Hepatocyte (in vitro differentiated cells): ENCODE data around the gene ERC2. TPM values are rescaled to one million over a fixed set of nuclear protein-coding genes. Genes with fewer than 3 reads are reported as not detected.

Experiments used
- DNase-seq: peaks from one replicate; pipeline ENCODE4 v3.0.0-alpha.2; 2016; ENCODE audit warnings: low spot score
- H2AFZ ChIP-seq: fragments of 200-600 bp; sonication (generic); 2 replicates; pipeline ENCODE4 v1.6.0; 2016; ENCODE audit warnings: antibody characterized with exemption, mild to moderate bottlenecking
- H3K27ac ChIP-seq: fragments of 200-600 bp; sonication (generic); 2 replicates; pipeline ENCODE4 v1.5.1; 2016; ENCODE audit warnings: mild to moderate bottlenecking
- H3K27me3 ChIP-seq: fragments of 200-600 bp; sonication (generic); 2 replicates; pipeline ENCODE4 v1.6.1; 2016
- H3K36me3 ChIP-seq: fragments of 200-600 bp; sonication (generic); replicated peaks from 2 replicates; pipeline ENCODE4 v1.5.1; 2016; ENCODE audit warnings: low read depth; ENCODE audit not compliant: insufficient read depth
- H3K4me1 ChIP-seq: fragments of 200-600 bp; sonication (generic); 2 replicates; pipeline ENCODE4 v1.5.1; 2016; ENCODE audit warnings: mild to moderate bottlenecking, moderate library complexity; ENCODE audit not compliant: insufficient read depth
- H3K4me2 ChIP-seq: fragments of 200-600 bp; sonication (generic); 2 replicates; pipeline ENCODE4 v1.6.0; 2016
- H3K4me3 ChIP-seq: fragments of 200-600 bp; sonication (generic); 2 replicates; pipeline ENCODE4 v1.5.1; 2016; ENCODE audit warnings: mild to moderate bottlenecking
- H3K79me2 ChIP-seq: fragments of 200-600 bp; sonication (generic); 2 replicates; pipeline ENCODE4 v1.6.0; 2017; ENCODE audit warnings: mild to moderate bottlenecking
- H3K9me2 ChIP-seq: fragments of 200-600 bp; sonication (generic); replicated peaks from 2 replicates; pipeline ENCODE4 v1.6.0; 2017; ENCODE audit warnings: mild to moderate bottlenecking; ENCODE audit not compliant: insufficient read depth
- H3K9me3 ChIP-seq: fragments of 200-600 bp; sonication (generic); 2 replicates; pipeline ENCODE4 v1.5.1; 2016; ENCODE audit warnings: low read depth, mild to moderate bottlenecking
- H4K20me1 ChIP-seq: fragments of 200-600 bp; sonication (generic); 2 replicates; pipeline ENCODE4 v1.6.0; 2016; ENCODE audit warnings: mild to moderate bottlenecking; ENCODE audit not compliant: insufficient read depth, poor library complexity, severe bottlenecking
- CTCF ChIP-seq: fragments of 200-600 bp; sonication (generic); IDR thresholded peaks from 2 replicates; pipeline ENCODE4 v1.5.1; 2016; ENCODE audit warnings: antibody characterized with exemption, mild to moderate bottlenecking; ENCODE audit not compliant: poor library complexity
- EZH2 ChIP-seq: fragments of 200-600 bp; sonication (generic); IDR thresholded peaks from 2 replicates; pipeline ENCODE4 v1.6.1; 2016; ENCODE audit warnings: antibody characterized with exemption, mild to moderate bottlenecking, borderline replicate concordance
- EZH2phosphoT487 ChIP-seq: fragments of 200-600 bp; sonication (generic); IDR thresholded peaks from one replicate; pipeline ENCODE4 v1.6.1; 2018; ENCODE audit warnings: antibody characterized with exemption, mild to moderate bottlenecking, low read depth, moderate library complexity; ENCODE audit not compliant: unreplicated experiment, severe bottlenecking
- WGBS: methylation state at CpG from one replicate; pipeline ENCODE4 v1.1.6; 2016; ENCODE audit warnings: low lambda C conversion rate; ENCODE audit errors: missing lambda C conversion rate; 5-methylcytosine and 5-hydroxymethylcytosine counted together
- polyA plus RNA-seq: library from polyadenylated mRNA; unstranded; fragments of >200 nt; fragmentation: Nextera tagmentation; extraction: Ambion mirVana; gene quantifications from 2 replicates; pipeline ENCODE4 v1.2.1, GENCODE V29; 2016
- total RNA-seq: library from RNA; depleted of rRNA; stranded (reverse); fragments of >200 nt; gene quantifications from 2 replicates; pipeline ENCODE4 v1.2.3, GENCODE V29; 2014

Gene ERC2
- total and polyA plus RNA-seq, 2 experiments from 2014 or later: 1.2 to 5.3 TPM

GRCh38 chr3:55731741-55732140 lies 736.5 kb downstream of the ERC2 start:
- Histone ChIP-seq H3K79me2 (no peaks in the 10 kb centered on the region), H3K9me2 (no peaks in the 10 kb centered on the region), H3K27ac (no peak overlapping the region), H2AFZ (no peak overlapping the region), H3K27me3 (no peaks in the 10 kb centered on the region), H3K4me2 (no peak overlapping the region), H3K4me3 (no peak overlapping the region), H3K4me1 (no peaks in the 10 kb centered on the region), H3K36me3 (no peaks in the 10 kb centered on the region), H3K9me3 (no peaks in the 10 kb centered on the region), H4K20me1 (no peaks in the 10 kb centered on the region)
- no peak for TF ChIP-seq EZH2
- TF ChIP-seq CTCF: no peak
- no peak for TF ChIP-seq EZH2phosphoT487
- WGBS: 59% methylated on average over 3 of the region's 3 CpGs
- DNase-seq: no peak

GRCh38 chr3:55729546-55729945 lies 738.7 kb downstream of the ERC2 start:
- Histone ChIP-seq H2AFZ (no peak overlapping the region), H3K36me3 (no peaks in the 10 kb centered on the region), H3K4me3 (no peak overlapping the region), H3K27me3 (no peaks in the 10 kb centered on the region), H3K79me2 (no peaks in the 10 kb centered on the region), H3K27ac (no peak overlapping the region), H3K4me1 (no peaks in the 10 kb centered on the region), H3K9me3 (no peaks in the 10 kb centered on the region), H4K20me1 (no peaks in the 10 kb centered on the region), H3K9me2 (no peaks in the 10 kb centered on the region), H3K4me2 (no peak overlapping the region)
- 98% methylated on average over 7 of the region's 7 CpGs for WGBS
- DNase-seq: no peak
- TF ChIP-seq EZH2: no peak

- WGBS: 85% methylated on average over 5 of the region's 5 CpGs
- Histone ChIP-seq H3K79me2 (no peaks in the 10 kb centered on the region), H3K9me3 (no peaks in the 10 kb centered on the region), H4K20me1 (no peaks in the 10 kb centered on the region), H3K4me3 (no peak overlapping the region), H3K4me2 (no peak overlapping the region), H3K36me3 (no peaks in the 10 kb centered on the region), H3K9me2 (no peaks in the 10 kb centered on the region), H3K27ac (no peak overlapping the region), H3K27me3 (no peaks in the 10 kb centered on the region), H3K4me1 (no peaks in the 10 kb centered on the region), H2AFZ (no peak overlapping the region)
- DNase-seq: no peak
- TF ChIP-seq EZH2phosphoT487 (no peak), CTCF (no peak)
Observed at GRCh38 chr3:55728461-55729100, 739.7 kb downstream of the ERC2 start.

GRCh38 chr3:55726501-55726775 lies 741.8 kb downstream of the ERC2 start:
- H3K27ac ChIP-seq: no peak overlapping the region
- H3K9me3 ChIP-seq: no peaks in the 10 kb centered on the region
- no peak overlapping the region for H2AFZ ChIP-seq
- TF ChIP-seq EZH2phosphoT487 (no peak), CTCF (no peak)
- no peaks in the 10 kb centered on the region for H3K36me3 ChIP-seq
- no peak for DNase-seq
- H3K4me2 ChIP-seq: no peak overlapping the region
- H3K4me3 ChIP-seq: no peak overlapping the region
- H4K20me1 ChIP-seq: no peaks in the 10 kb centered on the region
- H3K9me2 ChIP-seq: no peaks in the 10 kb centered on the region
- WGBS: 68% methylated on average over 2 of the region's 2 CpGs
- H3K79me2 ChIP-seq: no peaks in the 10 kb centered on the region
- H3K4me1 ChIP-seq: peaks cover 5% of the 10 kb centered on the region
- no peaks in the 10 kb centered on the region for H3K27me3 ChIP-seq
